HepG2 (cell line): Measurements from ENCODE around the gene BICDL1. TPM values are rescaled to one million over a fixed set of nuclear protein-coding genes. Genes with fewer than 3 reads are reported as not detected.

Experiments
- ELF3 ChIP-seq: IDR thresholded peaks from 2 replicates; pipeline ENCODE4 v1.6.1; 2016; ENCODE audit warnings: missing genetic modification reagents, missing compliant biosample characterization
- EP300 ChIP-seq, 3 experiments: sonication (generic) in 1 of 3; formaldehyde crosslinking in 1 of 3; IDR thresholded peaks; 2 replicates each; pipeline versions ENCODE4 v1.5.1 to v1.6.1; 2011 to 2020; ENCODE audit warnings: low read depth in 2 of 3, low read length in 2 of 3, borderline replicate concordance in 1 of 3, improper control_type of control experiment in 1 of 3, mild to moderate bottlenecking in 1 of 3, missing genetic modification reagents in 1 of 3, moderate library complexity in 1 of 3
- FOXA1 ChIP-seq, 2 experiments: fragments of 450-650 bp in 1 of 2; sonication (generic) in 1 of 2; formaldehyde crosslinking in 1 of 2; IDR thresholded peaks; 2 replicates each; pipeline versions ENCODE4 v1.4.0 to v1.6.1; 2016 to 2020; ENCODE audit warnings: missing genetic modification reagents in 1 of 2
- FOXK2 ChIP-seq: fragments of 450-650 bp; IDR thresholded peaks from 2 replicates; pipeline ENCODE4 v1.6.1; 2016
- KAT8 ChIP-seq: IDR thresholded peaks from 2 replicates; pipeline ENCODE4 v1.6.1; 2016; ENCODE audit warnings: missing genetic modification reagents, missing compliant biosample characterization
- KLF12 ChIP-seq: sonication (generic); formaldehyde crosslinking; IDR thresholded peaks from 2 replicates; pipeline ENCODE4 v1.4.0; 2020; ENCODE audit warnings: missing genetic modification reagents, borderline replicate concordance
- KLF6 ChIP-seq: IDR thresholded peaks from 2 replicates; pipeline ENCODE4 v1.8.0; 2016; ENCODE audit warnings: missing biosample characterization, missing genetic modification reagents
- NAIF1 ChIP-seq: sonication (generic); formaldehyde crosslinking; IDR thresholded peaks from 2 replicates; pipeline ENCODE4 v1.5.0; 2020; ENCODE audit warnings: mild to moderate bottlenecking, missing genetic modification reagents, borderline replicate concordance
- NR2F6 ChIP-seq, 2 experiments: IDR thresholded peaks; 2 replicates each; pipeline ENCODE4 v1.6.1; 2016; ENCODE audit warnings: antibody characterized with exemption in 1 of 2, mild to moderate bottlenecking in 1 of 2
- POGZ ChIP-seq: sonication (generic); formaldehyde crosslinking; IDR thresholded peaks from 2 replicates; pipeline ENCODE4 v1.4.0; 2020; ENCODE audit warnings: mild to moderate bottlenecking, missing genetic modification reagents
- SAP130 ChIP-seq: IDR thresholded peaks from 2 replicates; pipeline ENCODE4 v1.6.1; 2016; ENCODE audit warnings: low read depth
- SOX5 ChIP-seq: IDR thresholded peaks from 2 replicates; pipeline ENCODE4 v1.6.1; 2016; ENCODE audit warnings: borderline replicate concordance
- ZBTB1 ChIP-seq: sonication (generic); formaldehyde crosslinking; IDR thresholded peaks from 2 replicates; pipeline ENCODE4 v1.4.0; 2020; ENCODE audit warnings: missing genetic modification reagents, borderline replicate concordance
- ZBTB3 ChIP-seq: sonication (generic); formaldehyde crosslinking; IDR thresholded peaks from 2 replicates; pipeline ENCODE4 v1.4.0; 2020; ENCODE audit warnings: low read depth, mild to moderate bottlenecking, moderate library complexity, missing genetic modification reagents, borderline replicate concordance
- ZFP36L1 ChIP-seq: sonication (generic); formaldehyde crosslinking; IDR thresholded peaks from 2 replicates; pipeline ENCODE4 v1.8.0; 2022; ENCODE audit warnings: mild to moderate bottlenecking, missing genetic modification reagents, moderate library complexity
- ZNF607 ChIP-seq: sonication (generic); formaldehyde crosslinking; IDR thresholded peaks from 2 replicates; pipeline ENCODE4 v1.5.1; 2020; ENCODE audit warnings: missing genetic modification reagents, mild to moderate bottlenecking, borderline replicate concordance
- ZNF644 ChIP-seq: IDR thresholded peaks from 2 replicates; pipeline ENCODE4 v1.6.1; 2016; ENCODE audit warnings: low read depth
- ZNF652 ChIP-seq: IDR thresholded peaks from 2 replicates; pipeline ENCODE4 v1.6.1; 2016; ENCODE audit warnings: low read depth, borderline replicate concordance
- ZNF788 ChIP-seq: sonication (generic); formaldehyde crosslinking; IDR thresholded peaks from 2 replicates; pipeline ENCODE4 v1.5.0; 2020; ENCODE audit warnings: mild to moderate bottlenecking, missing genetic modification reagents, borderline replicate concordance
- polyA plus RNA-seq, 8 experiments: library from polyadenylated mRNA; depleted of rRNA in 3 of 8; stranded (reverse) in 7 of 8; unstranded in 1 of 8; fragments of >200 nt; fragmentation: Illumina TruSeq in 4 of 8; extraction: Trizol in 4 of 8; gene quantifications; 2 replicates each; pipeline versions ENCODE4 v1.2.1 to v1.2.3, GENCODE V29; 2011 to 2016; ENCODE audit warnings: low read depth in 4 of 8, missing spikeins in 1 of 8, mixed read lengths in 1 of 8; ENCODE audit not compliant: insufficient read depth in 1 of 8
- total RNA-seq, 5 experiments: library from RNA; depleted of rRNA; stranded (reverse); fragments of >200 nt; fragmentation: Illumina TruSeq; extraction: Trizol; gene quantifications; 2 replicates each; pipeline ENCODE4 v1.2.3, GENCODE V29; 2016; ENCODE audit warnings: low read depth in 1 of 5
- TF ChIP-seq, protein P1 (sequence below): sonication (generic); formaldehyde crosslinking; IDR thresholded peaks from 2 replicates; pipeline ENCODE4 v1.4.0; 2020; ENCODE audit warnings: missing genetic modification reagents
- TF ChIP-seq, protein P2 (sequence below): sonication (generic); formaldehyde crosslinking; IDR thresholded peaks from 2 replicates; pipeline ENCODE4 v1.9.0; 2022; ENCODE audit warnings: missing genetic modification reagents, mild to moderate bottlenecking, borderline replicate concordance
- TF ChIP-seq, protein P3 (sequence below): sonication (generic); formaldehyde crosslinking; conservative IDR thresholded peaks from 2 replicates; pipeline ENCODE4 v1.4.0; 2020; ENCODE audit warnings: mild to moderate bottlenecking, missing genetic modification reagents, moderate library complexity

The BICDL1 gene
- total and polyA plus RNA-seq, 2 of the 13 experiments (the other 11 are each of a cell fraction or from before 2014, with no cell fraction given): 3.6 to 9.7 TPM

DNA sequence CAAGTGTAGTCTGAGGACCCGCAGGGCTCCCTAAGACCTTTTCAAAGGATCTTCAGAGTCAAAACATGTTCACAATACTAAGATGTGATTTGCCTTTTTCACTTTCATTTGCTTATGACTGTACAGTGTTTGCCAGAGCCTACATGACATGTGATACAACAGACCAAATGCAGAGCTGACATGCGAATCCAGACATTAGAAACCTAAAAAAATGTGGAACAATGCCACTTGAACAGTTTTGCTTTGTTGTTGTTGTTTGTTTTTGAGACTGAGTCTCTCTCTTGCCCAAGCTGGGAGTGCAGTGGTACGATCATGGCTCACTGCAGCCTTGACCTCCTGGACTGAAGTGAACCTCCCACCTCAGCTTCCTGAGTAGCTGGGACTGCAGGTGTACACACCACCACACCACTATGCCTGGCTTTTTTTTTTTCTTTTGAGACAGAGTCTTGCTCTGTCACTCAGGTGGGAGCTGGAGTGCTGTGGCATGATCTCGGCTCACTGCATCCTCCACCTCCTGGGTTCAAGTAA, 132.8 kb downstream of the BICDL1 start (continued):
- TF ChIP-seq, protein P1, sequence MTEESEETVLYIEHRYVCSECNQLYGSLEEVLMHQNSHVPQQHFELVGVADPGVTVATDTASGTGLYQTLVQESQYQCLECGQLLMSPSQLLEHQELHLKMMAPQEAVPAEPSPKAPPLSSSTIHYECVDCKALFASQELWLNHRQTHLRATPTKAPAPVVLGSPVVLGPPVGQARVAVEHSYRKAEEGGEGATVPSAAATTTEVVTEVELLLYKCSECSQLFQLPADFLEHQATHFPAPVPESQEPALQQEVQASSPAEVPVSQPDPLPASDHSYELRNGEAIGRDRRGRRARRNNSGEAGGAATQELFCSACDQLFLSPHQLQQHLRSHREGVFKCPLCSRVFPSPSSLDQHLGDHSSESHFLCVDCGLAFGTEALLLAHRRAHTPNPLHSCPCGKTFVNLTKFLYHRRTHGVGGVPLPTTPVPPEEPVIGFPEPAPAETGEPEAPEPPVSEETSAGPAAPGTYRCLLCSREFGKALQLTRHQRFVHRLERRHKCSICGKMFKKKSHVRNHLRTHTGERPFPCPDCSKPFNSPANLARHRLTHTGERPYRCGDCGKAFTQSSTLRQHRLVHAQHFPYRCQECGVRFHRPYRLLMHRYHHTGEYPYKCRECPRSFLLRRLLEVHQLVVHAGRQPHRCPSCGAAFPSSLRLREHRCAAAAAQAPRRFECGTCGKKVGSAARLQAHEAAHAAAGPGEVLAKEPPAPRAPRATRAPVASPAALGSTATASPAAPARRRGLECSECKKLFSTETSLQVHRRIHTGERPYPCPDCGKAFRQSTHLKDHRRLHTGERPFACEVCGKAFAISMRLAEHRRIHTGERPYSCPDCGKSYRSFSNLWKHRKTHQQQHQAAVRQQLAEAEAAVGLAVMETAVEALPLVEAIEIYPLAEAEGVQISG: peak; percentile 57
- TF ChIP-seq NR2F6 (IDR thresholded peaks at IDR 0.05) (peak; percentile 81), NR2F6 (CRISPR knock-in tag; IDR thresholded peaks at IDR 0.05) (peak; percentile 90), SOX5 (CRISPR knock-in tag) (peak; percentile 97), SAP130 (CRISPR knock-in tag) (peak; percentile 77), POGZ (0 out of 2 replicates have a peak, but pooled peaks have one; percentile 28), ZBTB3 (CRISPR knock-in tag) (no peak), KLF6 (0 out of 2 replicates have a peak, but pooled peaks have one; percentile 27), FOXK2 (peak; percentile 89), ZNF607 (CRISPR knock-in tag) (peak; percentile 23; the same call in 1 of the 2 replicates), ZFP36L1 (0 out of 2 replicates have a peak, but pooled peaks have one; percentile 33), KLF12 (CRISPR knock-in tag) (0 out of 2 replicates have a peak, but pooled peaks have one; percentile 23), ELF3 (CRISPR knock-in tag) (peak; percentile 63), ZNF788 (peak; percentile 56; the same call in 1 of the 2 replicates), NAIF1 (CRISPR knock-in tag) (no peak), ZNF652 (no peak), KAT8 (CRISPR knock-in tag) (0 out of 2 replicates have a peak, but pooled peaks have one; percentile 23), ZBTB1 (CRISPR knock-in tag) (no peak), ZNF644 (0 out of 2 replicates have a peak, but pooled peaks have one; percentile 26), EP300 (IDR thresholded peaks at IDR 0.05; ENCODE audit: low read depth in 2 of 2, low read length in 2 of 2) (peak in 1 of 2 experiments; percentile 42; a peak in 2 of 4 replicates), EP300 (CRISPR knock-in tag; IDR thresholded peaks at IDR 0.05; ENCODE audit: borderline replicate concordance) (no peak), FOXA1 (IDR thresholded peaks at IDR 0.05) (no peak), FOXA1 (CRISPR knock-in tag; IDR thresholded peaks at IDR 0.05) (peak; percentile 71)
- TF ChIP-seq, protein P2, sequence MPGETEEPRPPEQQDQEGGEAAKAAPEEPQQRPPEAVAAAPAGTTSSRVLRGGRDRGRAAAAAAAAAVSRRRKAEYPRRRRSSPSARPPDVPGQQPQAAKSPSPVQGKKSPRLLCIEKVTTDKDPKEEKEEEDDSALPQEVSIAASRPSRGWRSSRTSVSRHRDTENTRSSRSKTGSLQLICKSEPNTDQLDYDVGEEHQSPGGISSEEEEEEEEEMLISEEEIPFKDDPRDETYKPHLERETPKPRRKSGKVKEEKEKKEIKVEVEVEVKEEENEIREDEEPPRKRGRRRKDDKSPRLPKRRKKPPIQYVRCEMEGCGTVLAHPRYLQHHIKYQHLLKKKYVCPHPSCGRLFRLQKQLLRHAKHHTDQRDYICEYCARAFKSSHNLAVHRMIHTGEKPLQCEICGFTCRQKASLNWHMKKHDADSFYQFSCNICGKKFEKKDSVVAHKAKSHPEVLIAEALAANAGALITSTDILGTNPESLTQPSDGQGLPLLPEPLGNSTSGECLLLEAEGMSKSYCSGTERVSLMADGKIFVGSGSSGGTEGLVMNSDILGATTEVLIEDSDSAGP (CRISPR knock-in tag): no peak
- TF ChIP-seq, protein P3, sequence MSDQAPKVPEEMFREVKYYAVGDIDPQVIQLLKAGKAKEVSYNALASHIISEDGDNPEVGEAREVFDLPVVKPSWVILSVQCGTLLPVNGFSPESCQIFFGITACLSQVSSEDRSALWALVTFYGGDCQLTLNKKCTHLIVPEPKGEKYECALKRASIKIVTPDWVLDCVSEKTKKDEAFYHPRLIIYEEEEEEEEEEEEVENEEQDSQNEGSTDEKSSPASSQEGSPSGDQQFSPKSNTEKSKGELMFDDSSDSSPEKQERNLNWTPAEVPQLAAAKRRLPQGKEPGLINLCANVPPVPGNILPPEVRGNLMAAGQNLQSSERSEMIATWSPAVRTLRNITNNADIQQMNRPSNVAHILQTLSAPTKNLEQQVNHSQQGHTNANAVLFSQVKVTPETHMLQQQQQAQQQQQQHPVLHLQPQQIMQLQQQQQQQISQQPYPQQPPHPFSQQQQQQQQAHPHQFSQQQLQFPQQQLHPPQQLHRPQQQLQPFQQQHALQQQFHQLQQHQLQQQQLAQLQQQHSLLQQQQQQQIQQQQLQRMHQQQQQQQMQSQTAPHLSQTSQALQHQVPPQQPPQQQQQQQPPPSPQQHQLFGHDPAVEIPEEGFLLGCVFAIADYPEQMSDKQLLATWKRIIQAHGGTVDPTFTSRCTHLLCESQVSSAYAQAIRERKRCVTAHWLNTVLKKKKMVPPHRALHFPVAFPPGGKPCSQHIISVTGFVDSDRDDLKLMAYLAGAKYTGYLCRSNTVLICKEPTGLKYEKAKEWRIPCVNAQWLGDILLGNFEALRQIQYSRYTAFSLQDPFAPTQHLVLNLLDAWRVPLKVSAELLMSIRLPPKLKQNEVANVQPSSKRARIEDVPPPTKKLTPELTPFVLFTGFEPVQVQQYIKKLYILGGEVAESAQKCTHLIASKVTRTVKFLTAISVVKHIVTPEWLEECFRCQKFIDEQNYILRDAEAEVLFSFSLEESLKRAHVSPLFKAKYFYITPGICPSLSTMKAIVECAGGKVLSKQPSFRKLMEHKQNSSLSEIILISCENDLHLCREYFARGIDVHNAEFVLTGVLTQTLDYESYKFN (CRISPR knock-in tag): peak; percentile 82
